ENCODE results near the gene SUMO4. TPM values are rescaled to one million over a fixed set of nuclear protein-coding genes. Genes with fewer than 3 reads are reported as not detected.

The SUMO4 gene
- total RNA-seq, 1 experiment from 2014 or later: 2.8 TPM

GRCh38 chr6:149437212-149437611, 37.1 kb downstream of the SUMO4 start:
- no peaks in the 10 kb centered on the region for H3K9me3 ChIP-seq (ENCODE audit: low read depth, low read length, poor library complexity, severe bottlenecking)
- ChIA-PET CTCF (no interaction called here), POLR2A (ENCODE audit: low non-redundant PET) (no interaction called here)
- intact Hi-C loops (cut with micrococcal nuclease; ENCODE audit: unreplicated experiment): no loop called here
- no peaks in the 10 kb centered on the region for H3K4me1 ChIP-seq (ENCODE audit: insufficient read depth, low read length, poor library complexity, severe bottlenecking)
- H3K36me3 ChIP-seq (ENCODE audit: insufficient read depth, low read length, poor library complexity, severe bottlenecking): no peaks in the 10 kb centered on the region
- TF ChIP-seq CTCF (conservative IDR thresholded peaks at IDR 0.05; ENCODE audit: low read depth, low read length): no peak
- no peak for TF ChIP-seq EZH2 (IDR thresholded peaks at IDR 0.05; ENCODE audit: borderline replicate concordance, low read depth, low read length, poor library complexity, severe bottlenecking)
- H3K4me3 ChIP-seq (ENCODE audit: low read depth, low read length, poor library complexity, severe bottlenecking): no peak overlapping the region
- no peaks in the 10 kb centered on the region for H3K27me3 ChIP-seq (replicated peaks; ENCODE audit: insufficient read depth, low read depth, low read length, poor library complexity)
- BruUV-seq (replicated peaks): no TSS peak
- no peak for DNase-seq (ENCODE audit: low spot score)
- no peak overlapping the region for H3K27ac ChIP-seq (ENCODE audit: low read depth, low read length, poor library complexity, severe bottlenecking)

- ChIA-PET POLR2A (ENCODE audit: low non-redundant PET) (no interaction called here), CTCF (no interaction called here)
- TF ChIP-seq EZH2 (IDR thresholded peaks at IDR 0.05; ENCODE audit: borderline replicate concordance, low read depth, low read length, poor library complexity, severe bottlenecking) (no peak), CTCF (conservative IDR thresholded peaks at IDR 0.05; ENCODE audit: low read depth, low read length) (no peak)
- H3K4me3 ChIP-seq (ENCODE audit: low read depth, low read length, poor library complexity, severe bottlenecking): no peak overlapping the region
- no peaks in the 10 kb centered on the region for H3K4me1 ChIP-seq (ENCODE audit: insufficient read depth, low read length, poor library complexity, severe bottlenecking)
- BruUV-seq (replicated peaks): no TSS peak
- H3K27ac ChIP-seq (ENCODE audit: low read depth, low read length, poor library complexity, severe bottlenecking): no peak overlapping the region
- intact Hi-C loops (cut with micrococcal nuclease; ENCODE audit: unreplicated experiment): no loop called here
- H3K9me3 ChIP-seq (ENCODE audit: low read depth, low read length, poor library complexity, severe bottlenecking): no peaks in the 10 kb centered on the region
- no peak for DNase-seq (ENCODE audit: low spot score)
- H3K36me3 ChIP-seq (ENCODE audit: insufficient read depth, low read length, poor library complexity, severe bottlenecking): no peaks in the 10 kb centered on the region
- H3K27me3 ChIP-seq (replicated peaks; ENCODE audit: insufficient read depth, low read depth, low read length, poor library complexity): no peaks in the 10 kb centered on the region
These were observed 38.8 kb downstream of the SUMO4 start for GRCh38 chr6:149438855-149439254.

GRCh38 chr6:149439626-149440025, 39.6 kb downstream of the SUMO4 start:
- H3K27me3 ChIP-seq (replicated peaks; ENCODE audit: insufficient read depth, low read depth, low read length, poor library complexity): no peaks in the 10 kb centered on the region
- TF ChIP-seq EZH2 (IDR thresholded peaks at IDR 0.05; ENCODE audit: borderline replicate concordance, low read depth, low read length, poor library complexity, severe bottlenecking) (no peak), CTCF (conservative IDR thresholded peaks at IDR 0.05; ENCODE audit: low read depth, low read length) (no peak)
- CTCF ChIA-PET: no interaction called here
- no peak overlapping the region for H3K4me3 ChIP-seq (ENCODE audit: low read depth, low read length, poor library complexity, severe bottlenecking)
- no peaks in the 10 kb centered on the region for H3K9me3 ChIP-seq (ENCODE audit: low read depth, low read length, poor library complexity, severe bottlenecking)
- POLR2A ChIA-PET (ENCODE audit: low non-redundant PET): no interaction called here
- BruUV-seq (replicated peaks): no TSS peak
- H3K36me3 ChIP-seq (ENCODE audit: insufficient read depth, low read length, poor library complexity, severe bottlenecking): no peaks in the 10 kb centered on the region
- no peak for DNase-seq (ENCODE audit: low spot score)
- H3K4me1 ChIP-seq (ENCODE audit: insufficient read depth, low read length, poor library complexity, severe bottlenecking): no peaks in the 10 kb centered on the region
- no peak overlapping the region for H3K27ac ChIP-seq (ENCODE audit: low read depth, low read length, poor library complexity, severe bottlenecking)
- intact Hi-C loops (cut with micrococcal nuclease; ENCODE audit: unreplicated experiment): no loop called here

All from A673 (cell line).